HG03039 (cell line): ENCODE measurements around the gene ARL15.
A peak's percentile ranks its signal among the peaks of the same experiment; 100 is the strongest.
"Not testable (repeated sequence)": the region's sequence is repeated elsewhere in the genome, so short reads cannot be mapped to it uniquely, and the experiment has no call there.

Experiments used
- ATAC-seq: cut with Tn5 transposase; IDR thresholded peaks from one replicate; pipeline ENCODE4 v1.9.1; 2021; ENCODE audit warnings: mild to moderate bottlenecking, moderate library complexity; ENCODE audit not compliant: unreplicated experiment

Gene ARL15

GRCh38 chr5:54310433-54311175 lies at the start of gene ARL15:
TSS of gene ARL15 (minus strand) at chr5:54310573.
- ATAC-seq, result peak; percentile 98

- no peak for ATAC-seq
Observed at GRCh38 chr5:54360089-54360488, 49.7 kb upstream of the ARL15 start.

- no peak for ATAC-seq
Observed at GRCh38 chr5:54357408-54358058, 47.2 kb upstream of the ARL15 start.

GRCh38 chr5:54353933-54354564 lies 43.7 kb upstream of the ARL15 start:
- ATAC-seq, result not testable (repeated sequence)

- ATAC-seq, result not testable (repeated sequence)
Observed at GRCh38 chr5:54352580-54352979, 42.2 kb upstream of the ARL15 start.

GRCh38 chr5:54347221-54347865 lies 37.0 kb upstream of the ARL15 start:
- ATAC-seq, result no peak

- no peak for ATAC-seq
Observed at GRCh38 chr5:54344653-54345052, 34.3 kb upstream of the ARL15 start.

GRCh38 chr5:54341971-54342370 lies 31.6 kb upstream of the ARL15 start:
- no peak for ATAC-seq

GRCh38 chr5:54337523-54337922 lies 27.1 kb upstream of the ARL15 start:
- ATAC-seq, result no peak

- ATAC-seq, result no peak
Observed at GRCh38 chr5:54332720-54333119, 22.3 kb upstream of the ARL15 start.

GRCh38 chr5:54329731-54330709 lies 19.6 kb upstream of the ARL15 start:
- ATAC-seq, result no peak

GRCh38 chr5:54326662-54327270 lies 16.4 kb upstream of the ARL15 start:
- no peak for ATAC-seq

GRCh38 chr5:54325610-54326311 lies 15.4 kb upstream of the ARL15 start:
- no peak for ATAC-seq

- ATAC-seq, result no peak
Observed at GRCh38 chr5:54325272-54325609, 14.9 kb upstream of the ARL15 start.

GRCh38 chr5:54324651-54325271 lies 14.4 kb upstream of the ARL15 start:
- ATAC-seq, result no peak

GRCh38 chr5:54323495-54323894 lies 13.1 kb upstream of the ARL15 start:
- no peak for ATAC-seq

- no peak for ATAC-seq
Observed at GRCh38 chr5:54320256-54320655, 9.9 kb upstream of the ARL15 start.

GRCh38 chr5:54317511-54318260 lies 7.3 kb upstream of the ARL15 start:
- no peak for ATAC-seq
